Mammary epithelial cell (primary cell): ENCODE data around the gene DPF3.

Experiments used
- CTCF ChIP-seq, 2 donors: IDR thresholded peaks in 1 of 2; conservative IDR thresholded peaks in 1 of 2; 2 replicates each; pipeline ENCODE4 v1.5.1; 2011 to 2012; ENCODE audit warnings: inconsistent platforms in 2 of 2, low read length in 2 of 2, mild to moderate bottlenecking in 2 of 2, control low read depth in 1 of 2, low read depth in 1 of 2; ENCODE audit not compliant: insufficient read depth in 1 of 2; ENCODE audit errors: extremely low read depth in 1 of 2
- EZH2 ChIP-seq: IDR thresholded peaks from 2 replicates; pipeline ENCODE4 v1.6.1; 2012; ENCODE audit warnings: low read length, inconsistent platforms, borderline replicate concordance

- TF ChIP-seq CTCF (conservative IDR thresholded peaks at IDR 0.05 in 1 of 2, IDR thresholded peaks at IDR 0.05 in 1 of 2; ENCODE audit: extremely low read depth in 1 of 2, insufficient read depth in 1 of 2, low read depth in 1 of 2, low read length in 2 of 2) = no peak
- no peak for TF ChIP-seq EZH2
Measured at GRCh38 chr14:72665259-72665658, 228.6 kb downstream of the DPF3 start.
